MG63 (cell line): ENCODE measurements around the gene FBLL1. TPM values are rescaled to one million over a fixed set of nuclear protein-coding genes. Genes with fewer than 3 reads are reported as not detected.
"Not testable (repeated sequence)": the region's sequence is repeated elsewhere in the genome, so short reads cannot be mapped to it uniquely, and the experiment has no call there.

ENCODE experiments used
- DNase-seq: peaks from one replicate; pipeline ENCODE4 v3.0.0-alpha.2; 2020
- H3K27me3 ChIP-seq: fragments of 250-450 bp; sonication (Bioruptor Pico); 2 replicates; pipeline ENCODE4 v1.5.1; 2020; ENCODE audit warnings: mild to moderate bottlenecking, moderate library complexity
- H3K36me3 ChIP-seq: fragments of 250-450 bp; sonication (Bioruptor Pico); 2 replicates; pipeline ENCODE4 v1.5.1; 2020; ENCODE audit warnings: mild to moderate bottlenecking, moderate library complexity
- H3K4me3 ChIP-seq: fragments of 250-450 bp; sonication (Bioruptor Pico); 2 replicates; pipeline ENCODE4 v1.5.1; 2020; ENCODE audit warnings: mild to moderate bottlenecking, moderate library complexity
- H3K9me3 ChIP-seq: fragments of 250-450 bp; sonication (Bioruptor Pico); 2 replicates; pipeline ENCODE4 v1.5.1; 2020; ENCODE audit warnings: mild to moderate bottlenecking, moderate library complexity
- total RNA-seq: library from RNA; depleted of rRNA; stranded (reverse); fragments of >200 nt; shearing (Covaris generic); gene quantifications from 2 replicates; pipeline ENCODE4 v1.2.3, GENCODE V29; 2014; ENCODE audit warnings: low replicate concordance

Gene FBLL1
- total RNA-seq, 1 experiment from 2014 or later = 0.53 TPM

DNA sequence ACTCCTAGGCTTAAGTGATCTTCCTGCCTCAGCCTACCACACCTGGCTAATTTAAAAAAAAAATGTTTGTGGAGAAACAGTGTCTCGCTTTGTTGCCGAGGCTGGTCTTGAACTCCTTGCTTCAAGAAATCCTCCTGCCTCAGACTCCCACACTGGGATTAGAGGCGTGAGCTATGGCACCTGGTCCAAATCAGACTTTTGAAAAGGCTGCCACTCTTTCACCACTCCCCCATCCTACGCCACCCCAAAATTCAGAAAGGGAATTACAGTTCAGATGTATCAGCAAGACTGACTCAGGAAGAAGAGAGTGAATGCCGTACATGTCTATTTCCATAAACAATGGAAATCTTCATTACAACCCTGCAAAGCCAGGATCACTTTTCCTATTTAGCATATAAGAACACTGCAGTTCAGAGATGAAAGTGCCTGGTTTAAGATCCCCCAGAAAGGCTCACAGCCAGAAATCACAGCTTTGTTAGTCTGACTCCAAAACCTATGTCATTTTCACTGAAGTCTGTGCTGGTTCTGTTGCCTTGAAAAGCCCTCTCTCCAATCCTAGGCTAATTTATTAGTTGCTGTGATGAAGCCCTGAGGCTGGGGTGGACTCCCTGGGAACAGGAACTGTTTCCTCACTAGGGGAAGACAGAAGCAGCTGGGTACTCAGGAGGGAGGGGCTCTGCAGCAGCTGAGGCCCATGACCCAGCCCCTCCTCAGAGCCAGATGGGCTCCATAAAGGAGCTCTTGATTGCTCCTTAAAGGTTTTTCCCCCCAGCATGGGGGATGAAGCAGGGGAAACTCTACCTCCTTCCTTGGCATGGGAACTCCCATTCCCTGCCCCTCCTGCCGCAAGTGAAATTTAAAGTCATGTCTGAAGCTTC is 3.1 kb downstream of the FBLL1 start:
- Histone ChIP-seq H3K36me3 (no peaks in the 10 kb centered on the region), H3K9me3 (no peaks in the 10 kb centered on the region; the same call in 1 of the 2 replicates), H3K27me3 (no peaks in the 10 kb centered on the region), H3K4me3 (no peak overlapping the region)
- DNase-seq = no peak

DNA sequence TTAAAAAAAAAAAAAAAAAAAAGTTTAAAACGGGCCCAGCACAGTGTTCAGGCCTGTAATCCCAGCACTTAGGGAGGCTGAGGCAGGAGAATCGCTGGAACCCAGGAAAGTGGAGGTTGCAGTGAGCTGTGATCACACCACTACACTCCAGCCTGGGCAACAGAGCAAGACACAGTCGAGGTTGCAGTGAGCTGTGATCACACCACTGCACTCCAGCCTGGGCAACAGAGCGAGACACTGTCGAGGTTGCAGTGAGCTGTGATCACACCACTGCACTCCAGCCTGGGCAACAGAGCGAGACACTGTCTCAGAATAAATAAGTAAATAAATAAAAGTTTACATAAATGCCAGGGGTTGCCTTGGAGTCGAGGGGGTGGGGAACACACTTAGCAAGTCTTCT is 5.2 kb downstream of the FBLL1 start:
- not testable (repeated sequence) for H3K4me3 ChIP-seq, DNase-seq, H3K36me3 ChIP-seq, H3K9me3 ChIP-seq, H3K27me3 ChIP-seq

DNA sequence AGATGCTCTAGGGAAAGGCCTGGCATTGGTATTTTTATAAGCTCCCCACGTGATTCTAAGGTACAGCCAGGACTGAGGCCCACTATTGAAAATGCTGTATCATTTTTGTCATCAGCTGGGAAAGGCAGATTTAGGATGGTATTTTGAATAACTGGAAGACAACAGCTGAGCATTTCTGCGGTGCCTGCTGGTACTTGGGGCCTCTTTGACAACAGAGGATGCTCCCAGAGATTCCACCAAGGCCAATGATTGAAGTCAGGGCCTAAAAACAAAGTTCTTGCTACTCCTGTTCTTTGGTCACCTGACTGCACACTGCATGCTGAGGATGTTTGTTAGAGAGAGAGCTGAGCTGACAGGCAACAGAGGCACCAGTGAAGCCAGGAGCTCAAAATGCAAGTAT is 8.1 kb downstream of the FBLL1 start:
- H3K36me3 ChIP-seq = no peaks in the 10 kb centered on the region
- H3K27me3 ChIP-seq = no peaks in the 10 kb centered on the region
- no peaks in the 10 kb centered on the region; the same call in 1 of the 2 replicates for H3K9me3 ChIP-seq
- no peak for DNase-seq
- no peak overlapping the region for H3K4me3 ChIP-seq

DNA sequence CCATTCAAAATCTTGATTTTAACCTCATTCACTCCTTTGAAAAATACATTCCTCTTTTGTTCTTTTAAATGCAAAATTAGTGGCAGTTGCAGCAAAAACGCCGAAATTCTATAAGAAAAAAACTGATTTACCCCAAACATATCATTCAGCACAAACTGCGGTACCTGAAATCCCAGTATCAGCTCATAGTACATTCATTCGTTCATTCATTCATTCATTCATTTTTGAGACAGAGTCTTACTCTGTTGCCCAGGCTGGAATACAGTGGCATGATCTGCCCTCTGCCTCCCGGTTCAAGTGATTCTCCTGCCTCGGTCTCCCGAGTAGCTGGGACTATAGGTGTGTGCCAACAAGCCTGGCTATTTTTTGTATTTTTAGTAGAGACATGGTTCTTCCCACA is 20.4 kb downstream of the FBLL1 start:
- no peak for DNase-seq
- Histone ChIP-seq H3K4me3 (no peak overlapping the region), H3K27me3 (no peaks in the 10 kb centered on the region), H3K9me3 (no peaks in the 10 kb centered on the region; the same call in 1 of the 2 replicates), H3K36me3 (peaks cover 60% of the 10 kb centered on the region)

DNA sequence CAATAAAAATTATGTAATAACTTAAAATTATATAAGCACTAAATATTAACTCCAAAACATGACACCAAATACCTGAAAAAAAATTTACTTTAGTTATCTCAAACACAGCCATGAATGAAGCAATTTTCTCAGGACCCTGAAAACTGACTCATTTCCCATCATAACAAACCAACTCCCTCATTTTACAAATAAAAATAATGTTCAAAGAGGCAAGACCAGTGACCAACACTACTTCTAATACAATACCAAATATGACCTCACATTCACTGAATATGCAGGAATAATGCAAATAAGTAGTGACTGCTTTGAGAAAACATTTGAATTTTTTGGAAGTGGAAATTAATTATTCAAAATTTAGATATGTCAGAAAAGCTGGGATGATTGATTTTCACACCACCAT is 21.6 kb downstream of the FBLL1 start:
- DNase-seq = no peak
- H3K36me3 ChIP-seq = peaks cover 71% of the 10 kb centered on the region

DNA sequence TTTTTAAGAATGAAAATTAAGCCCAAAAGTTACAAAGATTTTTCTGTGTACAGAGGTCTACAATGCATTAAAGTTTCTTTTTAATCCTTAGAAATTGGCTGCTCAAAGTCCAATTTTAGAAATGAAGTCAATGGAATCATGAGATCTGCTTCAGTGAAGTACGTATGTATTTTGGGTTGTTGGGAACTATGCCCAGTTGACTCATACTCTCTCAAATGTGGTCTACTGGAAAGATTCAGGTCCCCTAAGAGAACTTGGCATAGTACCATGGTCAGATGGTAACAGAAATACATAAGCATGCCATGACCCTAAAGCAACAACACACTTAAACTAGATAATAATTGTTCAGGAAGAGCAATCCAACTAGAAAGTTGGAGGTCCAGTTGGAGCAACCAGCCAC is 23.0 kb downstream of the FBLL1 start:
- Histone ChIP-seq H3K27me3 (no peaks in the 10 kb centered on the region), H3K36me3 (peaks cover 74% of the 10 kb centered on the region), H3K4me3 (no peak overlapping the region), H3K9me3 (no peaks in the 10 kb centered on the region)
- peak; percentile 28 for DNase-seq

More for the DNA sequence above, 21.6 kb downstream of the FBLL1 start:
- Histone ChIP-seq H3K27me3 (no peaks in the 10 kb centered on the region), H3K4me3 (no peak overlapping the region), H3K9me3 (no peaks in the 10 kb centered on the region)

DNA sequence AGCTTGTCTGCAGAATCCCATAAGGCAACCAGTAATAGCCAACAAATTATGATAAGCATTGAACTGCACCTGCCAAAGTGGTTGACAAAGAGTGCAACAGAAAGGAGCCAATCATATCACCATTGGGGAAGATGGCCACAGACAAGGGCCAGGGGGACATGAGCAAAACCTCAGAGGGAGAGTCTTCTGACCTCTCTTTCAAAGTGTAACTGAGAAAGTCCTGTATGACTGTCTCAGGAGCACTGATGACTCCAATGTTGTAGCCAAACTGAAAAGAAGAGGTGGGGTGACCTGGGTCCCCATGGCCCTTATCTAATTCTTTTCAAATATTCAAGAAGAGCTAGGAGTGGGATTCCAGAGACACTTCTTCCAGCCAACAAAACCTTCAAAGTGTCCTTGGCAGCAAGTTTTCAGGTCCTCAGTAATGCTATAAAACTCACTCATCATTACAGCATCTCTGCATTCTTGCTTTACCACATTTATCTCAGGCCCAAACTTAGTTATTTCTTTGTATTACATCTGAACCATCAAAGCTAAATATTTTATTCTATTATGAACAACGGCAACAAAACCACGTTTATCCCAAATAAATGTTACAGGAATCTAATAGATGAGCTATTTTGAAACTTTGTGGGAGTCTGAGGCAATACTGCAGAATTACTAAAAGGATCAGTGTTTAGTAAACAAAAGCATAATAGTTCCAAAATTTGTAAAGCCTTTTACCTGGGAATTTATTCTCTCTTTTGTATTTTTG is 24.4 kb downstream of the FBLL1 start:
- H3K4me3 ChIP-seq = no peak overlapping the region
- H3K9me3 ChIP-seq = no peaks in the 10 kb centered on the region
- no peak for DNase-seq
- H3K27me3 ChIP-seq = no peaks in the 10 kb centered on the region
- peaks cover 77% of the 10 kb centered on the region for H3K36me3 ChIP-seq

DNA sequence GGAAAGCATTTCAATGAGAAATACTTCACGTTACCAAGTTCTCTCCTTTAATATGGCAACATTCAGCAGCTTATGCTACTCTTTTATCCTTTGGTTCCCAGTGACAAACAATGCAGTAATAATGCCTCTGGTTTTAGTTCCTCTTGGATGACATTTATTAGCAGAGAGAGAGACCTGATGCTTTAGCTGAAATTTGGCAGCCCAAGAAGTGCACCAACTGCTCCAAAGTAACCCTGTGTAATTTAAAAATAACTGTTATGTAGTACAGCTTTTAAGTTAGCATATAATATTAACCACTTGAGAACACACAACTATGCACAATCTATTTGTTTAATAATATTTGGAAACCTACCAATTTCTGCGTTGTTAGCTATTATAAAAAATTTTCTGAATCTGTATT is 28.3 kb downstream of the FBLL1 start:
- H3K4me3 ChIP-seq = no peak overlapping the region
- DNase-seq = no peak
- no peaks in the 10 kb centered on the region for H3K27me3 ChIP-seq
- peaks cover 96% of the 10 kb centered on the region for H3K36me3 ChIP-seq
- no peaks in the 10 kb centered on the region for H3K9me3 ChIP-seq

DNA sequence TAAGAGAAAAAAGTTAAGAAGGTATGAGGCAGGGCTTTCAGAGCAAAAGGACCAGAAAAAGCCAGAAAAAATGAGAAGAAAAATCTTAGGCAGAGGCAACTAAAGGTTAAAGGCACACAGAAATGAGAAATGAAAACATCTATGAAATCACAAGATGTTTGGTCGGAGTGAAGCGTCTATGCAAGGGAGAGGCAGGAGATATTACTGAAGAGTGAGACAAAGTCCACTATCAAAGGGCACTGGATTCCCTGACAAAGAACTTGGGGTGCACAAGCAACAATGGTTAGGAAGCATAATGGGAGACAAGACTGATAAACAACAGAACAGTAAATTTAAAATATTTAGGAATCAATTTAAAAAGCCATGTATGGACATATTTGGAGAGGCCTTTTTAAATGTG is 33.2 kb downstream of the FBLL1 start:
- Histone ChIP-seq H3K4me3 (no peak overlapping the region), H3K36me3 (peaks cover 87% of the 10 kb centered on the region), H3K27me3 (no peaks in the 10 kb centered on the region), H3K9me3 (no peaks in the 10 kb centered on the region)
- DNase-seq = no peak

DNA sequence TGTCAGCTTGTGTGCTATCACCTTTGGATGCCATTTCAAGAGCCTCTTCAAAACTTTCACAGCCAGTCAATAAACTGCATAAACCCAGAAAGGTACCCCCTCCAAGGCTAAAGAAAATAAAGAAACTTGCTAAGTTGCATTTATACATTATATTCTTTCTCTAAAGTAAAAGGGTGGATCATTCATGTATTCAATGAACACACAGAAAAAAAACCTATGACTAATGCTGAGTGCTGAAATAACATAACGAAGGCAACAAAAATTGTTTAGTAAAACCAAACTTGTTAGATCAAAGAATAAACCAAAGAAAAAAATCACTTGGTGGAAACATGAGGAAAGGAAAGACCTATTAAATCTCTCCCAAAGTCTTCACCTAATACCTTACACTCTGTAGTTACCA is 34.9 kb downstream of the FBLL1 start:
- Histone ChIP-seq H3K36me3 (peaks cover 86% of the 10 kb centered on the region), H3K9me3 (no peaks in the 10 kb centered on the region), H3K4me3 (no peak overlapping the region), H3K27me3 (no peaks in the 10 kb centered on the region)
- DNase-seq = no peak

DNA sequence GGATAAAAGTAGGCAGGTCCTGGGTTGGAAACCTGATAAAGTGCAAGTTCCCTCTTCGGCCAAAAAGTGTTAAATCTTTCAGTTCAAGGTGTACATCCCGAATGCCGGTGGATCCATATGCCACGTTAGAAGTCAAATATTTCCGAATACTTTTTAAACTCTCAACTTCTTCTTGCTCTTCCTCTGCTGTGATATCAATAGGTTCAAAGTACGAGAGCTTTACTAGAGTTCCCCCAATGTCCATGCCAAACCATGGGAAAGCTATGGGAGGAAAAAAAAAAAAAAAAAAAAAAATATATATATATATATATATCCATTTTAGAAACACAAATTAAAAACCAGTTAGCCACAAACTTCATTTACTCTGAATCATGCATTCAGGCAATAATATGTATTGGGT is 39.6 kb downstream of the FBLL1 start:
- H3K9me3 ChIP-seq = no peaks in the 10 kb centered on the region
- no peak overlapping the region for H3K4me3 ChIP-seq
- H3K36me3 ChIP-seq = peaks cover 56% of the 10 kb centered on the region
- DNase-seq = no peak
- H3K27me3 ChIP-seq = no peaks in the 10 kb centered on the region

DNA sequence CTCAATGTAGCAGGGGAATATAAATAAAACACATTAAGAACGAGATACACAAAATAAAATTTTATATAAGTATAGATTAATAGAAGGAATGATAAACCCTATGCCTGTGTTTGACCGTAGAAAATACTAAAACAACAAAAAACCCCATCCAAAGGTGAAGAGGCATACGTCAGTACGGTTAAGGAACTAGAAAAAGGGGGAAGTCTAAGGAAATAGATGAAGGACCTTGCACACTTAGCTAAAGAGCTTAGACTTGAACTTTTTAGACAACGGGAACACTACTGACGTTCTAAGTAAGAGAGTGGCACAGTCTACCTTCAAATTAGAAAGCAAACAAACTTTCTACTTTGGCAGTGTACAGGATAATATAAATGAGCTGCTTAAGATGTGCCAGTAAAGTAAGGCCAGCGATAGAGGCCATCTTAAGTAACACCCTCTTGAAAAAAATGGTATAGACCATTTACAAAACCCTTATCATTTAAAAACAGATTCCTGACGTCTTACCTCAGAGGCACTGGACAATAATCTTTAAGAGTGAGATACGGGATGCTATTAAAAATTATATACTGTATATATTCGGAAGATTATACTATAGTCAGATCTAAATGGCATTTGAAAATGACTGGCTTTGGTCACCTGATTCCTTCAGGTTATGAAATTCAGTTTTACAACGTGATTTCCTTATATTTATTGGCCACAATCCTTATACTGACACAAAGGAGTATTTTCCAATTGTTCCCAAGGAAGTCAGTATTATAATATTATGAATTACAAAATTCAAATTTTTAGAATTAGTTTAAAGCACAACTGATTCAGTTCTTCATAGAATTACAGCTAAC is 41.6 kb downstream of the FBLL1 start:
- H3K4me3 ChIP-seq = no peak overlapping the region
- H3K36me3 ChIP-seq = peaks cover 52% of the 10 kb centered on the region
- H3K27me3 ChIP-seq = no peaks in the 10 kb centered on the region
- H3K9me3 ChIP-seq = peaks cover 3% of the 10 kb centered on the region; the same call in 1 of the 2 replicates
- no peak for DNase-seq

DNA sequence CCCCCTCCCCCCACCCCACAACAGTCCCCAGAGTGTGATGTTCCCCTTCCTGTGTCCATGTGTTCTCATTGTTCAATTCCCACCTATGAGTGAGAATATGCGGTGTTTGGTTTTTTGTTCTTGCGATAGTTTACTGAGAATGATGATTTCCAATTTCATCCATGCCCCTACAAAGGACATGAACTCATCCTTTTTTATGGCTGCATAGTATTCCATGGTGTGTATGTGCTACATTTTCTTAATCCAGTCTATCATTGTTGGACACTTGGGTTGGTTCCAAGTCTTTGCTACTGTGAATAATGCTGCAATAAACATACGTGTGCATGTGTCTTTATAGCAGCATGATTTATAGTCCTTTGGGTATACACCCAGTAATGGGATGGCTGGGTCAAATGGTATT is 44.6 kb downstream of the FBLL1 start:
- DNase-seq, H3K27me3 ChIP-seq, H3K4me3 ChIP-seq, H3K9me3 ChIP-seq: not testable (repeated sequence)
- H3K36me3 ChIP-seq = peaks cover 45% of the 10 kb centered on the region

DNA sequence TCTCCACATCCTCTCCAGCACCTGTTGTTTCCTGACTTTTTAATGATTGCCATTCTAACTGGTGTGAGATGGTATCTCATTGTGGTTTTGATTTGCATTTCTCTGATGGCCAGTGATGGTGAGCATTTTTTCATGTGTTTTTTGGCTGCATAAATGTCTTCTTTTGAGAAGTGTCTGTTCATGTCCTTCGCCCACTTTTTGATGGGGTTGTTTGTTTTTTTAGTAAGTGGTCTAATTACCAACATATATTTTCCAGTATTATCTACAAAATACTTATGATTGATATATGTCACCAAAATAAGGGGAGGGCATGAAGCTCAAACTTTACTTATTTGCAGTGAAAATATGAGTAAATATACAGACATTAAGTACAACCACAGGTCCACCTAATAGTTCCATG is 45.1 kb downstream of the FBLL1 start:
- DNase-seq, H3K9me3 ChIP-seq, H3K4me3 ChIP-seq, H3K27me3 ChIP-seq: not testable (repeated sequence)
- peaks cover 45% of the 10 kb centered on the region for H3K36me3 ChIP-seq

DNA sequence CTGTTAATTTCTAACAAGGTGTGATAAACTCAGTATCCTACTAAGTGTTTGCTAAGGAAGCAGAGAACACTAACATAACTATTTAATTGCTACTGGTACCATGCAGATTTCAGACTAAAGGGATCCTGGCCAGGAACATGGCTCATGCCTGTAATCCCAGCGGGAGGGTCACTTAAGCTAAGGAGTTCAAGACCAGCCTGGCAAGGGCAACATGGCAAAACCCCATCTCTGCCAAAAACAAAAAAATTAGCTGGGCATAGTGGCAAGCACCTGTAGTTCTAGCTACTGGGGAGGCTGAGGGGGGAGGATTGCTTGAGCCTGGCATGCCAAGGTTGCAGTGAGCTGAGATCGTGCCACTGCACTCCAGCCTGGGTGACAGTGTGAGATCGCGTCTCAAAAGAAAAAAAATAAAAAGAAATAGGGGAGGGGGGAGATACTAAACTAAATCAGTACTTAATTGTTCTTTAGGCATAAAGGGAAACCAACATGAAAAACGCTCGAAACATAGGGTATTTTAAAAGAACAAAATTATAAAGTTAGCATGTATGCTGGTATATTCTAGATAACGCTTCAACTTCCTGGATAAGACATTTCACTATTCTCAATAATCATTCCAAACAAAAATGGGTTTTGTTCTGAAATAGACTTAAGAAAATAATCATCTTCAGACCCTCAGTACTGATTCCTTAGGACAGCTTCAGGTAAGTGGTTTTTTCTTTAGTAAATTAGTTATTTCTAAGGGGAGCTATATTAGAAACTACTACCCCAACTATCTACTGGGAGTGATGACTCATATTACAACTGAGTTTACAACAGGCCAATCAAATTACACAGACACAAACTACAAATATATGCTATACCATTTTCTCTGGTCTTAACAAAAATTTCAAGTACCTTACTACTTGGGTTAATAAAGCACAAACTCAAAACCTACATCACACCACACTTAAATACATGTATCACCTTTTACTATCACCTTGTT is 46.6 kb downstream of the FBLL1 start:
- no peak for DNase-seq

DNA sequence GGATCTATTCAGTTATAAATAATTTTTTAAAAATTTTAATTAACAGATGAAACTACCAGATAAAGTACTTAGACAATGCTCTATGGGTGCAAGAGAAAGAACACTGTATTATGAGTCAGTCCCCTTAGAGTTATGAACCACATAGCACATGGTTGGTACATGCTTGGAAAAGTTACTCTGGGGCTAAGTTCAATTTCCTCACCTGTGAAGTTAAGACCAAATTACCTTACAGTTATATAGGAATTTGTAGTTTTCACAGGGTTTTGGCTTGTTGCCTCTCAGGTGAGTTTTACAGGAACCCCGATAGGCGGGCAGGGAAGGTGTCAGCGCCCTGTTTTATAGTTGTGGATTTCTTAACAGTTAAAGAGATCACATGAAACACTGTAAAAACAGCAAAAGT is 48.9 kb downstream of the FBLL1 start:
- no peaks in the 10 kb centered on the region for H3K27me3 ChIP-seq
- no peak for DNase-seq
- H3K4me3 ChIP-seq = peak overlapping the region; percentile 97
- peaks cover 32% of the 10 kb centered on the region for H3K36me3 ChIP-seq
- H3K9me3 ChIP-seq = peaks cover 3% of the 10 kb centered on the region; the same call in 1 of the 2 replicates

More for the DNA sequence above, 46.6 kb downstream of the FBLL1 start:
- H3K4me3 ChIP-seq = no peak overlapping the region
- H3K36me3 ChIP-seq = peaks cover 37% of the 10 kb centered on the region
- H3K27me3 ChIP-seq = no peaks in the 10 kb centered on the region
- peaks cover 3% of the 10 kb centered on the region; the same call in 1 of the 2 replicates for H3K9me3 ChIP-seq
